Astrocyte of the cerebellum (primary cell): ENCODE results near the gene KCNK10.

Experiments
- DNase-seq: peaks from one replicate; pipeline ENCODE4 v3.0.0-alpha.2; 2011; ENCODE audit warnings: low read depth
- H3K4me3 ChIP-seq: 2 replicates; pipeline ENCODE4 v1.5.1; 2011; ENCODE audit warnings: mild to moderate bottlenecking, low read depth, low read length, moderate library complexity
- CTCF ChIP-seq: IDR thresholded peaks from 2 replicates; pipeline ENCODE4 v1.5.1; 2012; ENCODE audit warnings: low read length, low read depth, moderate library complexity, mild to moderate bottlenecking; ENCODE audit errors: missing control alignments
- in situ Hi-C: cut with HindIII; loops from 2 replicates; pipeline ENCODE4 v1.10.0; 2017; ENCODE audit warnings: low sequenced_read_pairs

The KCNK10 gene

GRCh38 chr14:88300817-88301216 lies 22.3 kb downstream of the KCNK10 start:
- in situ Hi-C loops, result no loop called here
- no peak for DNase-seq
- no peak overlapping the region for H3K4me3 ChIP-seq
- no peak for TF ChIP-seq CTCF

GRCh38 chr14:88299865-88300530 lies 23.1 kb downstream of the KCNK10 start:
- no peak overlapping the region for H3K4me3 ChIP-seq
- DNase-seq, result no peak
- TF ChIP-seq CTCF, result no peak
- in situ Hi-C loops, result no loop called here

- TF ChIP-seq CTCF, result no peak
- no peak overlapping the region for H3K4me3 ChIP-seq
- no peak for DNase-seq
- in situ Hi-C loops, result no loop called here
These were observed 25.8 kb downstream of the KCNK10 start for GRCh38 chr14:88297306-88297705.

GRCh38 chr14:88296351-88296750 lies 26.7 kb downstream of the KCNK10 start:
- in situ Hi-C loops, result no loop called here
- no peak for TF ChIP-seq CTCF
- H3K4me3 ChIP-seq, result no peak overlapping the region
- DNase-seq, result no peak

GRCh38 chr14:88289996-88290395 lies 33.1 kb downstream of the KCNK10 start:
- no peak for DNase-seq
- in situ Hi-C loops, result no loop called here
- no peak for TF ChIP-seq CTCF
- H3K4me3 ChIP-seq, result no peak overlapping the region

GRCh38 chr14:88289234-88289633 lies 33.8 kb downstream of the KCNK10 start:
- no peak for DNase-seq
- H3K4me3 ChIP-seq, result no peak overlapping the region
- in situ Hi-C loops, result no loop called here
- no peak for TF ChIP-seq CTCF
